NCI-H82 treated with DMSO at 0.1 percent for 48 hours (cell line): ENCODE measurements around the gene RNLS.
"Not testable (repeated sequence)": the region's sequence is repeated elsewhere in the genome, so short reads cannot be mapped to it uniquely, and the experiment has no call there.

ENCODE experiments used
- DNase-seq: peaks from one replicate; lab custom pipeline; 2025; ENCODE audit not compliant: unreplicated experiment; lab: John Stamatoyannopoulos, UW

The RNLS gene

GRCh38 chr10:88392222-88392621 is 190.9 kb downstream of the RNLS start:
- no peak for DNase-seq

GRCh38 chr10:88390041-88390440 is 193.1 kb downstream of the RNLS start:
- no peak for DNase-seq

DNA sequence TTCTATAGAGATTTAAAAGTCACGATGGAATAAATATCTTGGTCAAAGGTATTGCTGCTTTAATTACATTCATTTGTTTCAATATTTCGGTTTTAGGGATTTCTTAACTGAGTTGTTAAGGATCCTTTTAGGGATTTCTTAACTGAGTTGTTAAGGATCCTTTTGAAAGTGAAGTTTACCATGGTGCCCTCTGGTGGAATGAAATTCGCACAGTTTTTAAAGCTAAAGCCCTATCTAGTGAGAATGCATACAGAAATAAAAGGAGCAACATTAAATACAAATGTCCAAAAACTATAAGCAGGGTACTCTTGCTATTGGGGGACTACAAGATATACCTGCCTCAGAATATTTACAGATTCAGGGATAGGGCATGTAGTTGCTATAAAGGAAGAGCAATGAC is 193.7 kb downstream of the RNLS start:
- DNase-seq: no peak

DNA sequence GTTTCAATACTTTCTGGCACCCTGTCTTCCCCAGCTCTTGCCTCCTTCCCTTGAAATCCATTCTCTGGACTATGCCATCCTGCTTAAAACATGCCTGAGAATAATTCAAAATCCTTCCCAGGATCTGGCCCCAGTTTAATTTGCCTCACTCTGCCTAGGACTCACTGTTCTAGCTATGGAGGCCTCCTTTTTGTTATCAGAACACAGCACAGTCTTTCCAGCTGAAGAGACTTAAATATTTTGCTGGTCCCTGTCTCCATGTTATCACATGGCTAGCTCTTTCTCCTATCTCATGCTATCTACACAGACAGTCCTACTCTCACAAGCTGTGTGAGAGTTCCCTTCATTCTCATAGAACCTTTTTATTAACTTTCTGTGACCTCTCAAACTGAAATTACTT is 194.8 kb downstream of the RNLS start:
- no peak for DNase-seq

GRCh38 chr10:88386821-88387773 is 196.0 kb downstream of the RNLS start:
- no peak for DNase-seq

DNA sequence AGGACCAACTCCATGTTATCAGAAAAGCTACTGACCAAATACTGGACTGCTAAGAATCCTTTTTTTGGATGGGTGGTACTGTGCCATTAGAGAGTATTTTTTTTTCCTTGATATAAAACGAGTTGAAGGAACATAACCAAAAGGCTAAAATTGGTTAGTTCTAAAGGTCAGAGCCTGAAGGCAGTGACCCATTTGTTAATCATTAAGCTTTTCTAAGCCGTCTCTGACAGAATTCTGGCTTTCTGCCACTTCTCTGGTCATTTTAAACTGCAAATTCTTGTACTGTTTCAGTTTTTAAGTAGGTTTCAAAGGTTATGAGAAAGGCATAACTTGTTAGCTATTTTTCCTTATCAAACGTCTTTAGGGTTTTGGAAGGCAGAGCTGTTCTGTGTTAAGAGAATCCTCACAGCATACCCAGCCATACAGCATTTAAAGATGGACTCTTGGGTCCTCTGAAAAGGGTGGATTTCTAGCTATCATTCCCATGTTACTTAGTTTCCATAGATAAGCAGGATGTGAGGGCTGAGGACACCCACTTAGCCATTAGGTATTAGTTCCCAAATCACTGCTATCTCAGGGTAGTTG is 196.8 kb downstream of the RNLS start:
- DNase-seq: no peak

GRCh38 chr10:88385601-88386203 is 197.4 kb downstream of the RNLS start:
- no peak for DNase-seq

DNA sequence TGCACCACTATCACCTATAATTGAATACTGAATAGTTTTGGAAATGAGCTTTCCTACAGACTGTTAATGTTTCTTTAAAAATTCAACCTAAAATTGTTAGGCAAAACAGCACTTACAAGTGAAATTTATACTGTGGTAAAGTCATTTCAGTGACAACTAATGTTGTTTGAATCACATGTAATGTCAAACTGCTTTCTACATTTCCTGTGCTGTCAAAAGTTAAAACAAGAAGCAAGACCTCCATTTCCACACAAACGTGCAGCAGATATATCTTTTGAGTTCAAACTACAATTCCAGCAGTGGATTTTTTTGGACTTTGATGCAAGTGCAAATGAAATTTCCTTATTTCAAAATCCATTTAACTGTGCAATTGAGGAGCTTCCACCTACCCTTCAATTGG is 199.8 kb downstream of the RNLS start:
- no peak for DNase-seq

- DNase-seq: no peak
Measured at GRCh38 chr10:88382699-88383098, 200.4 kb downstream of the RNLS start.

GRCh38 chr10:88379575-88379974 is 203.5 kb downstream of the RNLS start:
- no peak for DNase-seq

GRCh38 chr10:88377510-88377909 is 205.6 kb downstream of the RNLS start:
- DNase-seq: no peak

- DNase-seq: no peak
Measured at GRCh38 chr10:88374392-88375175, 208.5 kb downstream of the RNLS start.

DNA sequence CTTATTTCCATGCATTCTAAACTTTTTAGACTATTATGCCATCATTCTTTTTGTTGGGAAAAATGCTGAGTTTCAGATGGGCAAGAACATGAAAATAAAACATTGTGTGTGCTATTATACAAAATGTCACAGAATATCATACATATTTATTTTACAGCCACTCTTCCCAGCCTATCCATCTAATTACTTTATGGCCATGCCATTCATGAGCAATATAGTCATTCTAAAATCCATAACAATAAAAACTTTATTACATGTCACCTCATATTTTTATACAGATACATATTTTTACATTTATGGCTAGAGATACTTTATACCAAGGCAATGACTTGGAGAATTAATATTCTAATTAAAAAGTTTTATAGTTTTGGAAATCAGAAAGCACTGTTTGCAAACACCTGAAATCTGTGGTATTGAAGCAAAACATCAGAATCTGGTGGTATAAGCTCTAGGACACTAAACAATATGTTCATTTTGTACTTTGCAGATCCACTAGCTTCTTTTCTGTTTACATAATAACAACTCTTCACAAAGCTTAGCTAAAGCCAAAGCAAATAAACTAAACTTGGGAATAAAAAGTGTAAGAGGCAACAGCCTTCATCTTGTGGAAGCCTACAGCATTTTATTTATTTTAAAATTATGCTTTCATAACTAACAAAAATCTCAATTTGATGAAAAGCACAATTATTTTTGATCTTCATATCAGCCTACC is 210.1 kb downstream of the RNLS start:
- no peak for DNase-seq

DNA sequence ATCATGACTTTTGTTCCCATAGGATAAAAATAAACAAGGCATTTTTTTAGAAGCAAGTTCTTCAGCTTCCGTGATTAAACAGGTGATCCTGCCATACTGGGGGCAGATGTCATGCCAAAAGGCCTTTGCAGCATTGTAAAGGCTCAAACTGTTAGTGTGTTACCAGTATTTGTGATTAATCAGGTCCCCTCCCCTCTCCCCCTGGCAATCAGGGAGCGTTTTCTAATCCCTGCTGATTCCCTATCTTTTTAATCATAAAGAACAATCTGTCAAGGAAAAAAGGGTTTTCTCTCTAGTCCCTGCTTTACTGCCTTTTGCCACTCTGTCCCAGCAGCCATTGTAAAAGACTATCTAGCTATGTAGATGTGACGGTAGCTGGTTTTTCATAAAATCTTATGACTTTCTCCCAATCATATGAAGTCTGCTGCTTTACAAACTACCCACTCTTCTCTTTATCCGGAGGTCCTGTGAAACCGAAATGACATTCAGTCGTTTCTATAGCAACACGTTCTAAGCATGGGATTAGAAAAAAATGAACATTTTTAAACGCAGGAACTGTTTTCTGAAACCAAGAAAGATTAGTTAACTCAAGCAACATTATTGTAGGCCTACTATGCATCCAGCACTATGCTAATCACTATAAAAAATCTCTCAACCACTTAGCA is 210.9 kb downstream of the RNLS start:
- DNase-seq: peak; percentile 68

GRCh38 chr10:88370713-88371112 is 212.4 kb downstream of the RNLS start:
- DNase-seq: no peak

DNA sequence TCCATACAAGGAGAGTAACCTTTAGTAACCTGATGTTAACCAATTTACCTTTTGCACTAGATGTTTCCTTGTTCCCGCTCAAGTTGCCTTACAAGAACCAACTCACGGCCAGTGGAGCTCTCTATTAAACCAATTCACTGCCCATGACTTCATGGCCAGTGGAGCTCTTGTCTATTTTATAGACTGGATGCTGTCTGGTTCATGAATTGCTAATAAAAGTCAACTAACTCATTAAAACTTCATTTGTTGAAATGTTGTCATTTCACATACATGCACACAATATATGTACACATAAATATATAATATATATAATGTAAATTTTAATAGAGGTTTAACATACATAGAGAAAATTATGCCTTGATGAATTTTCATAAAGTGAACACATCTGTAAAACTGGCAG is 216.3 kb downstream of the RNLS start:
- DNase-seq: no peak

GRCh38 chr10:88361995-88362807 is 220.9 kb downstream of the RNLS start:
- no peak for DNase-seq

DNA sequence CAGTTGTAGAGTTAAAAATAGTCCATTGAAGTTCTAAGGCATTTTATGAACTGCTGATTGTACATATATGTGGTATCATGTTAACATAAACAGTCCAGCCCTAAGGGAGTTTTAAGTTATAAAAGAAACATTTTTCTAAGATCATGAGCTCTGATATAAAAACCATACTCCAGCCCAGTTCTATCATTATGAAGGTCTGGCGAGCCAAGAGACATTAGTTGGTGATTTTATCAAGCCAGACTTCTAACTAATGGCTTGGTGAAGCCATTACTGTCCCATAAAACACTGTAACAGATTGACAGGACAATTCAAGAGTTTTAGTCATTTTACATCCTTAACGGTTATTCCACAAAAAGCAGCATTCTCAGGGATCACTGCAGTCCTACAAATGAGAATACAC is 221.6 kb downstream of the RNLS start:
- DNase-seq: no peak

- not testable (repeated sequence) for DNase-seq
Measured at GRCh38 chr10:88355750-88356149, 227.4 kb downstream of the RNLS start.
